EH (cell line): ENCODE measurements around the gene PPIA.
A peak's percentile ranks its signal among the peaks of the same experiment; 100 is the strongest.
"Not testable (repeated sequence)": the region's sequence is repeated elsewhere in the genome, so short reads cannot be mapped to it uniquely, and the experiment has no call there.

Source experiments
- DNase-seq: peaks from one replicate; pipeline ENCODE4 v3.0.0-alpha.2; 2015; ENCODE audit warnings: low read depth

PPIA gene

DNA sequence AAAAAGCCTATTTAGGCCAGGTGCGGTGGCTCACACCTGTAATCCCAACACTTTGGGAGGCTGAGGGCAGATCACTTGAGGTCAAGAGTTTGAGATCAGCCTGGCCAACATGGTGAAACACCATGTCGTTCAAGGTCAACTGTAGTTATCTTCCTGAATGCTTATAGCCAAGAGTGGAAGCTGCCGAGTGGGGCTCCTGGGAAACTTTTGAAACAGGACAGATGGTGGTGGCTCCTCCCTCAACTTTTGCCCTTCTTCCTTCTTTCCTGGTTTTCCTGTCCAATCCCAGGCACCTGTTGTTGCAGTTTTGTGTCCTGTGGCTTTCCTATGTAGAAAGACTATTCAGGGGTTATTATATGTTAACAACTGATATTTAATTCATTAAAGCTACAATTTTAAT is 8.7 kb upstream of the PPIA start:
- no peak for DNase-seq

DNA sequence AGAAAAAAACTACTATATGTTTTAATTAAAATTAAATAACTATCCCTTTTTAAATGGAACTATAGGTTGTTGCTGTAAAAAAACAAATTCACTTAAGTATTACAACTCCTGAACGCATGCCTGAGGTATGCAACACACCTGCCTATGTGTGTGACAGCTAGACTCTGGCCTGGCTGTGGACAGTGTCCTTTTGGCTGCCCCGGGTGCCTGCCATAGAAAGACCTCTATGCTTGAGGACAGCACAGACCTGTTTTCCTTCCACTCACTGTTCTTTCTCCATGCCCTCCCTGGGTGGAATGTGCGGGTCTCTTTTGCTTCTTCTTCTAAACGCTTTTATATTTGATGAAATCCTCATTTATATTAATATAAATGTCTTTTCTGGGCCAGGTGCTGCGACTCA is 6.5 kb upstream of the PPIA start:
- DNase-seq = no peak

DNA sequence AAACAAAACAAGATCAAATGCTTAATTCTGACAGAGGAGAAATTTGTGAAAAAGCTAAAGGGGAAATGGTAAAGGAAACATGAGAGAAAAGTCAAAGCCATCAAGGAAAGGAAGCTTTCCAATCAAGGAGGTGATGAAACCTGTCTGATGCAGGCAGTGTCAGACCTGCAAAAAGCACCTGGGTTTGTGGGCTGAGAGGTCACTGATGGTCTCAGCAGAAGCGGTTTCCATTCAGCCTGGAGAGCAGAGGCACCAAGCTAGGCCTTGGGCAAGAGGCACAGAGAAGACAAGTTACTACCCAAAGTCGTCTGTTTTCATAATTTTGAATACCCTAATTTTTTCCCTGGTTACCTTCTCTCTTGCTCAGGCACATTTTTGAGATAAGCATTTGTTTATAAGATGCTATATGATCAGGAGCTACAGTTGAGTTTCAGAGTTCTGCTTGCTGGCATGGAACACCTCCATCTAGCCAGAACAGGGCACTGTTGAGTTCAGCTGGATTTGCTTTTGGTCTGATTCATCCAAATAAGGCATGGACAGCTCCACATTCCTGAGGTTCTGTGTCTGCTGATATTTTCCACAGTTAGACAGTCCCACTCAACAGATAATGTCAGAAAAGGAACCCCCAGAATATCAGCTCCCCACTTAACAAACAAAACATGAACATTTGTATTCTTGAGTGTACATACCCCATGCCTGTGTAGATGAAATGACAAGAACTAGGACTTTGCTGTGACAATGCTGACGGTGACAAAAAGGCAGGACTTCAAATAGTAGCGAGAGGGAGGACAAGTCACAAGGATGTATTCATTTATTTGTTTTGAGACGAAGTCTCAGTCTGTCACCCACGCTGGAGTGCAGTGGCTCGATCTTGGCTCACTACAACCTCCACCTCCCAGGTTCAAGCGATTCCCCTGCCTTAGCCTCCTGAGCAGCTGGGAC is 4.9 kb upstream of the PPIA start:
- peak; percentile 77 for DNase-seq

DNA sequence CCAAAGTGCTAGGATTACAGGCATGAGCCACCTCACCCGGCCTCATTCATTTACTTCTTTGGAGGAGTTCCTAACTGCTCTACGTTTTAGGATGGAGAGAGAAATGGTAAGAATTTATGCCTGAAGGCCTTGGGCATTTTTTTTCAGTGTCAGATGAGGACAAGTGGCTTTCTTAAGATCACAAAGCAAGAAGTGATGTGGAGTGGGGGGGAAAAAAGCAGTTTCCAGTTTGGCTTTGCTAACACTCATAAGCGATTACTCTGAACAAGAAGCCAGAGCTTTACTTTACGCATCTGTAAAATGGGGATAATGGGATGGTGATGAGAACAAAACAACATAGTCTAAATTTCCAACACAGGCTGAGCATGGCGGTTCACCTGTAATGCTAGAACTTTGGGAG is 2.6 kb upstream of the PPIA start:
- DNase-seq = peak; percentile 96

DNA sequence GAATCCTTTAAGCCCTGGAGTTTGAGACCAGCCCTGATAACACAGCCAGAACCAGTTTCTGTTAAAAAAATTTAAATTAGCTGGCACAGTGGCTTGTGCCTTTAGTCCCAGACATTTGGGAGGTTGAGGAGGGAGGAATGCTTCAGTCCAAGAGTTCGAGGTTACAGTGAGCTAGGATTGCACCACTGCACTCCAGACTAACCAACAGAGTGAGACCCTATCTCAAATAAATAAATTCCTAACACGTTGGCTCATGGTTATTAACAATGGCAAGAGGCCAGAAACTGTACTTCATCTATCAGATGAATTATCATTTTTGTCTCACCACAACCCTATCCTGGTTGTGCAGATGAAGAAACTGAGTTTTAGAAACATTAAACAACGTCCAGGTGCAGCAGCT is 2.1 kb upstream of the PPIA start:
- DNase-seq = peak; percentile 58

DNA sequence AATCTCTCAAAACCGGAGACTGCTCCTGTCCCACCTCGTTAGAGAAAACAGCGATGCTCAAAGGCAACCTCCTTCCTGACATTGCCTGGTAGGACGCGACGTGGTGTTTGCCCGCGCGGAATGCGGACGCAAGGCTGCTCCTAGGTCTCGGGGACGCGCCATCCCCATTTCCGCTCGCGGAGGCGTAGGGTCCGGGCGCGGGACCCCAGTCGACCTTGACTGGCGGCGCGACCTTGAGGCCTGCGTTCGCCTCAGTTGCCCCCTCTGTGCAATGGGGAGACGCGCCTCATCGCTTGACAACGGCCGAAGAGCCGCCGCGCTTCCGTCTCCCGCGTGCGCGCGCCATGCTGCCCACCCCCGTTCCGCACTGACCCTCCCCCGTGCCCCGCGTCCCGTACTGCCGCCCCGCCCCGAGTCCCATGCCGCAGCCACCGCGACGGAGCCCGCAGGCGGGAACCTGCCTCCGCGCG is 412 bp upstream of the PPIA start:
- DNase-seq = peak; percentile 73

DNA sequence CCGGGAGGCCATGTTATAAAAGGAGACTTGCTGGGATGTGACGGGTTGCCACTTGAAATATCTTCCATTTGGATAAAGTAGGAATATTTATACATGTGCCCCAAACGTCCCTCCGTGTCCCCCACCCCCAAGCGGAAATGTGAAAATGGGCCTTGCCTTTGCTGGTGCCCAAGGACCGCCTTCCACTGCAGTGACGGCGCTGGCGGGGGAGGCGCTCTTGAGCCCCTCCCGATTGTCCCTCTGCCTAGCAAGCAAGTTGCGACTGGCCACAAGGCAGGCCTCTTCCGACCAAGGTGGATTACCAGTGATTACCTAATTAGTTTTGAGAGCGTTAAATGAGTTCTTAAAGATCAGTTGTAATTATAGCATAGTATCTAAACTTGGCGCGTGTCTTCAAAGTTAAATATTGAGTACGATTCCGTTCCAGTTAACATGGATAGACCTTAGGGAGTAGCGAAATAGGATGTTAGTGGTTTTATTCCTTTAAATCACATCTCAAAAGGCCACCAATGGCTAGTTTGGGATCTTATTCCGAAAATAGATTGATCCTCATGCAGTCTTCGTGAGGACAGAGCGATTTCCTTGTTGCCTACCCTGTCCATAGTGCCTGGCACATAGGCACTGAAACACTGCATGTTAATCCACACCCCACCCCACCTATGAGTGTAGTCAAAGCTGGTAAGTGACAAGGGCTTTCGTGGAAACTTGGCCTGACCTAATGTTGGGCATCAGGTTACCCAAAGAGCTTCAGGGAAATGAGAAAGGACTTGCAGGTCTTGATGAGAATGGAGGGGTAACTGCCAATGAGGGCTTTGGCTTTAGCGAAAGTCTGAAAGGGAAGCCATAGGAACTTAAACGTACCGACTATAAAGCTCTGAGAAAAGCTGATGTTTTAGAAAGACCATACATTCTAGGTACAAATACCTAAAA is 1.1 kb downstream of the PPIA start:
- DNase-seq = peak; percentile 90

DNA sequence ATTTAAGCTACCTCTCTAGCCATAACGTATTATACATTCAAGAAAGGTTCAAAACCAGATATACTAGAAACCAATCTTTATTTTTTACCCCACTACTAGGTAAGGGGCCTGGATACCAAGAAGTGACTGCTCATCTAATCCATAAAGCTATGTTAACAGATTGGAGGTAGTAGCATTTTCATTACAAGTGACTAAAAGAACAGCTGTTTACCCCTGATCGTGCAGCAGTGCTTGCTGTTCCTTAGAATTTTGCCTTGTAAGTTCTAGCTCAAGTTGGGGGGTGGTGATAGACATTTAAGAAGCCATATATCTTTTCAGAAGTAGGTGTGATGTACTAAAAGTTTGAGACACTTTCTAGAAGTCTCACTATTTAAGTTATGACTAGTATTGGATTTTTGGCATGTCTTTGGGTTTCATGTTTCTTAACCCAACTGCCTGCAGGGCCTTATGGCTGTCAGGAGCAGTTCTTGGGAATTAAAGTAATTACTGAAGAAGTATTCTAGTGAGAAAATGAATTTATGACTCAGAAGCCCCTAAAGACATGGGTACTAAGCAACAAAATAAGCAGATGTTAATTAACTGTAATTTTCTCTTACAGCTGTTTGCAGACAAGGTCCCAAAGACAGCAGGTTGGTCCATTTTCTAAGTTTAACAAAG is 2.3 kb downstream of the PPIA start:
- peak; percentile 74 for DNase-seq

DNA sequence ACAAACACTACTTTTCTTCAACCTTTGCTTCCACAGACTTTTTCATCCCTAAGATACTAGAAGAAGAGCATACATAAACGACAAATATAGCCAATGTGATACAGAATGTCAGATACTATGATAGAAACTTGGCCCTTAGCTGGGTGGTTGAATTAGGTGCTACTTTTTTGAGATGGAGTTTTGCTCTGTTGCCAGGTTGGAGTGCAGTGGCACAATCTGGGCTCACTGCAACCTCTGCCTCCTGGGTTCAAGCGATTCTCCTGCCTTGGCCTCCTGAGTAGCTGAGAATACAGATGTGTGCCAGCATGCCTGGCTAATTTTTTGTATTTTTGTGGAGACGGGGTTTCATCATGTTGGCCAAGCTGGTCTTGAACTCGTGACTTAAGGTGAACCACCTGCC is 3.5 kb downstream of the PPIA start:
- no peak for DNase-seq

DNA sequence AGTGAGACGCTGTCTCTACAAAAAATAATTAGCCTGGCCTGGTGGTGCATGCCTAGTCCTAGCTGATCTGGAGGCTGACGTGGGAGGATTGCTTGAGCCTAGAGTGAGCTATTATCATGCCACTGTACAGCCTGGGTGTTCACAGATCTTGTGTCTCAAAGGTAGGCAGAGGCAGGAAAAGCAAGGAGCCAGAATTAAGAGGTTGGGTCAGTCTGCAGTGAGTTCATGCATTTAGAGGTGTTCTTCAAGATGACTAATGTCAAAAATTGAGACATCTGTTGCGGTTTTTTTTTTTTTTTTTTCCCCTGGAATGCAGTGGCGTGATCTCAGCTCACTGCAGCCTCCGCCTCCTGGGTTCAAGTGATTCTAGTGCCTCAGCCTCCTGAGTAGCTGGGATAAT is 5.4 kb downstream of the PPIA start:
- peak; percentile 71 for DNase-seq

DNA sequence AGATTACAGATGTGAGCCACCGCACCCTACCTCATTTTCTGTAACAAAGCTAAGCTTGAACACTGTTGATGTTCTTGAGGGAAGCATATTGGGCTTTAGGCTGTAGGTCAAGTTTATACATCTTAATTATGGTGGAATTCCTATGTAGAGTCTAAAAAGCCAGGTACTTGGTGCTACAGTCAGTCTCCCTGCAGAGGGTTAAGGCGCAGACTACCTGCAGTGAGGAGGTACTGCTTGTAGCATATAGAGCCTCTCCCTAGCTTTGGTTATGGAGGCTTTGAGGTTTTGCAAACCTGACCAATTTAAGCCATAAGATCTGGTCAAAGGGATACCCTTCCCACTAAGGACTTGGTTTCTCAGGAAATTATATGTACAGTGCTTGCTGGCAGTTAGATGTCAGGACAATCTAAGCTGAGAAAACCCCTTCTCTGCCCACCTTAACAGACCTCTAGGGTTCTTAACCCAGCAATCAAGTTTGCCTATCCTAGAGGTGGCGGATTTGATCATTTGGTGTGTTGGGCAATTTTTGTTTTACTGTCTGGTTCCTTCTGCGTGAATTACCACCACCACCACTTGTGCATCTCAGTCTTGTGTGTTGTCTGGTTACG is 6.0 kb downstream of the PPIA start:
- DNase-seq = no peak

DNA sequence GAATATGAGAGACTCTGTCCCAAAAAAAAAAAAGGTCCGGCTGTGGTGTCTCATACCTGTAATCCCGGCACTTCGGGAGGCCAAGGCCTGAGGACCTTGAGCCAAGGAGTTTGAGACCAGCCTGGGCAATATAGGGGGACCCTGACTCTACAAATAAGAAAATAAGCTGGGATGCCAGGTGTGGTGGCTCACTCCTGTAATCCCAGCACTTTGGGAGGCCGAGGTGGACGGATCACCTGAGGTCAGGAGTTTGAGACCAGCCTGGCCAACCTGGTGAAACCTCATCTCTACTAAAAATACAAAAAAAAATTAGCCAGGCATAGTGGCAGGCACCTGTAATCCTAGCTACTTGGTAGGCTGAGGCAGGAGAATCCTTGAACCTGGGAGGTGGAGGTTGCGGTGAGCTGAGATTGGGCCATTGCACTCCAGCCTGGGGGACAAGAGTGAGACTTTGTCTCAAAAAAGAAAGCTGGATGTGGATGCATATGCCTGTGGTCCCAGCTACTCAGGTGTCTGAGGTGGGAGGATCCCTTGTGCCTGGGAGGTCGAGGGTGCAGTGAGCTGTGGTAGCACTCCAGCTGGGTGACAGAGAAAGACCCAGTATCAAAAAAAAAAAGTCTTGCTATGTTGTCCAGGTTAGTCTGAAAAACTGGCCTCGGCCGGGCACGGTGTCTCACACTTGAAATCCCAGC is 7.5 kb downstream of the PPIA start:
- DNase-seq = not testable (repeated sequence)

DNA sequence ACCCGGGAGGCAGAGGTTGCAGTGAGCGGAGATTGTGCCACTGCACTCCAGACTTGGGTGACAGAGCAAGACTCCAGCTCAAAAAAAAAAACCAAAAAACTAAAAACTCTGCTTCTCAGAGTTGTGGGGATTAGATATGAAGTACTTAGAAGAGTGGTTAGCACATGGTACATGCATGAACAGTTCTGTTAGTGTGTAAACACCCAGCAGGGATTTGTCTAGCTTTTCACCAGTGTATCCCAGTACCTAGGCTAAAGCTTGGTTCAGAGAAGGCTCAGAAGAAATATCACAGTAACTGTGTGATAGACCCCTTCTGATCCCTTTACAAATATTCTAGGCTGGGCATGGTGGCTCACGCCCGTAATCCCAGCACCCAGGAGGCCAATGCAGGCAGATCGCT is 9.5 kb downstream of the PPIA start:
- no peak for DNase-seq

DNA sequence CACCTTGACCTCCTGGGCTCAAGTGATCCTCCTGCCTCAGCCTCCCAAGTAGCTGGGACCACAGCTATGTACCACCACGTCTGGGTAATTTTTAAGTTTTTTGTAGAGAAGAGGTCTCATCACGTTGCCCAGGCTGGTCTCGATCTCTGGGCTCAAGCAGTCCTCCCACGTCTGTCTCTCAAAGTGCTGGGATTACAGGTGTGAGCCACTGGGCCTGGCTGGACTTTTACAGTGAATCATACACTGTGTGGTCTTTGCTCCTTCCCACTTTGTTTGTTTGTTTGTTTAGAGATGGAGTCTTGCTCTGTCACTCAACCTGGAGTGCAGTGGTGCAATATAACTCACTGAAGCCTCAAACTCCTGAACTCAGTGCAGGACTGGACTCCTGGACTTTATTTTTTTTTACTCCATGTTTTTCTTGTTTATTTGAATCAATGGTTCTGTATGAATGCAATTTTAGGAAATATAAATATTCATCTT is 12.5 kb downstream of the PPIA start:
- DNase-seq = no peak

DNA sequence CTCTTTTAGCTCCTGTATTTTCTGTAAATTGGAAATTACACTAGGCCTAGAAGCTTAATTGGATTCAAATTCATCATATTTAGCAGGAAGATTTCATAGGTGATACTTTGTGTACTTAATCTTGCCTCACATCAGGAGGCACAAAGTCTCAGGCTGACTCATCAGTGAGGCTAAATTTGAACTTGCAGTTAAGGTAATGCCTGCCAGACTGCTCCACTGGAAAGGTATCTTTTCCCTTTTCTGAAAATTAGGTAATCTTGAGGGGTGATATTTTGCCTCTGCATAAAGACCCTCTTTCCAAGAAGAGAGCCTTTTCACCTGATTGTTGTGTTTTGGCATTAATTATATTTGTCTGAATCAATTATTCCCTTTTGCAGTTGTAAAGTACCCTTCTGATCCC is 14.6 kb downstream of the PPIA start:
- DNase-seq = no peak

DNA sequence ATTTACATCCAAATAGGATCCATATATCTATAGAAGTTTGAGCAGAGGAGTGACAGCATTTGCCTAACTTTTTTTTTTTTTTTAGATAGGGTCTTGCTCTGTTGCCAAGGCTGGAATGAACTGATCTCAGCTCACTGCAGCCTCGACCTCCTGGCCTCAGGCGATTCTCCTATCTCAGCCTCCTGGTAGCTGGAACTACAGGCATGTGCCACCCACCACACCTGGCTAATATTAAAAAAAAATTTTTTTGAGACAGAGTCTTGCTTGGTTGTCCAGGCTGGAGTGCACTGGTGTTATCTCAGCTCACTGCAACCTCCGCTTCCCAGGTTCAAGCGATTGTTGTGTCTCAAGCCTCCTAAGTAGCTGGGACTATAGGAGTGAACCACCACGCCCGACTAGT is 15.1 kb downstream of the PPIA start:
- no peak for DNase-seq

DNA sequence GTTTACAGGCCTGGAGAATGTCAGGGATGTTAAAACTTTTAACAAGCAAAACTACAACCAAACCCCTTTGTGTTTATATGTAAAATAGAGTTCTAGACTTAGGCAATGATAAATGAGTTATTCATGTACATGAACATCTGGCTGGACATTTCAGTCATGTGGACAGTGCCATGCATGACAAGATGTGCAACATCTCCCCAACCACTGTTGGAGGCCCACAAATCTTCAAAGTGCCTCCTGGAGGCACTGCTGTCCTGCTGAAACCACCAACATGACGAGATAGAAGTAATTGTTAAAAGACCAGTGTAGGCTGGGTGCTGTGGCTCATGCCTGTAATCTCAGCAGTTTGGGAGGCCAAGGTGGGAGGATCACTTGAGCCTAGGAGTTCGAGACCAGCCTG is 18.4 kb downstream of the PPIA start:
- DNase-seq = no peak

DNA sequence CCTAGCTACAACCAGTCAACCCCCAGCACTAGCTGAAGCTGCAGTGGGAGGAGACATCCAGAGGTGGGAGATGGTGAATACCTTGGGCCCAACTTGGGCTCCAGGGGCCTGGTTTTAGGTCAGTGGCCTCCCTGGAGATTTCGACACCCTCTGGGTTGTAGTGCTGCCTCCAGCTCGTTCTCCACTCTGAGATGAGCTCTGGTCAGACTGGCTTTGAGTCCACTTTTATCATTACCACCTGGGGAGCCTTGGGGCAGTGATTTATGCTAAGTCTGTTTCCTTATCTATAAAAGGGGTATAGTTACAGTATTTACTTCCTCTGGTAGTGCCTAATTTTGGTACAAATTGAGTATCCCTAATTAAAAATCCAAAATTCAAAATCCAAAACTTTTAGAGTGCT is 22.8 kb downstream of the PPIA start:
- no peak for DNase-seq

DNA sequence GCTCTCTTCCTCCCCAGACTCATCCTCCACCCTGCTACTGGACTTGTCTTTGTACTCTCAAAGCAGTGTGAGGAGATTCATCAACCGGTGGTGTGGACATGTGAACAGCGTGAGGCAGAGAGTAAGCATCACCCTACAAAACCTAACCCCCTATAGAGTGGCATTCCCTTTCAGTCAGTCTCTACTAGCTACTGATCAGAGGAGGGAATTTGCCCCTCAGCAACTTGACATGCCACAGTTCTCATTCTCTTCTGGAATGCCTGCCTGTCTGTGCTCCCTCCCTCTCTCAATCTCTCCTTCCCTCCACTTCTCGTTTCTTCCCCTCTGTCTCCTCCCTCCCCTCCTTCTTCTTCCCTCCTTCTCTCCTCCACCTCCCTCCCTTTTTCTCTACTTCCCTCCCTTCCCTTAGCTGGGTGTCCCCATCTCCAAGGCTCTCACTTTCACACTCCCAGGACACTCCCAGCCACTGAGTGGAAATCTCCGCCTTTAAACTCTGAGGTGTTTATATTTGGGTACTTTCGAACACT is 26.8 kb downstream of the PPIA start:
- DNase-seq = no peak

DNA sequence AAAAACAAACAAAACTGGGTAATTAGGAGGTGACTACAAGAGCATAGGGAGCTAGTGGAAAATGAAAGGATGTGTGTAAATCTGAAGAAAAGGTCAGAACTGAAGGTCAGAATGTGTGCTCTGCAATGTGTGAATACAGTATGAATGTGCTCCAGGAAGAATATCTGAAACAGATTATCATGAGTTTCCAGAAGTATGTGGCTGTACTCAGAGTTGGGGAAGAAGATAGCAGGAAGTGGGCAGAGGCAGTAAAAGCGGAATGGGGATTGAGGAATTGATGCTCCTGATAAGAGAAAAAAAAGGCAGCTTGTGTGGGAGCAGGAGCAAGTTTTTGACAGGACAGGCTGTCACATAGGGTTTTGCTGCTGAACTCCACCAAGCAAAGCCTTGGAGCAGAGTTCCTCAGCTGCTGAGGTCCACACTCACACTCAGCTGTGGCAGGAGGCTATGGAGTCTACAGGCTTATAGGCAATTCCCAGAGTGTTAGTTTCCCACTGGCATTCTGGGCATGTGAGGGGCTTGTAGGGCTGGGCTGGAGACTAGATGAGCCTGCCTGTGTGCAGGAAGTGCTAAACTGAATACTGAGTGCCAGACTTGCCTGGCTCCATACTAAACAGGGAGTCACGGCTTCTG is 28.5 kb downstream of the PPIA start:
- DNase-seq = peak; percentile 94
